G401.6 (cell line): ENCODE measurements around the gene IQCH.

ENCODE experiments used
- FAIRE-seq: peaks from 2 replicates; lab custom pipeline; 2012; peaks lifted over from hg19 to GRCh38; lab: Jason Lieb, UNC

IQCH gene

GRCh38 chr15:67505675-67506572 is 251.3 kb downstream of the IQCH start:
- peak; percentile 50 for FAIRE-seq

- no peak for FAIRE-seq
Measured at GRCh38 chr15:67506775-67507747, 252.5 kb downstream of the IQCH start.

- peak; percentile 86 for FAIRE-seq
Measured at GRCh38 chr15:67508407-67508806, 253.8 kb downstream of the IQCH start.

GRCh38 chr15:67509918-67510317 is 255.3 kb downstream of the IQCH start:
- no peak for FAIRE-seq

GRCh38 chr15:67510597-67511190 is 256.1 kb downstream of the IQCH start:
- no peak for FAIRE-seq

GRCh38 chr15:67511606-67512005 is 257.0 kb downstream of the IQCH start:
- peak; percentile 96 for FAIRE-seq

GRCh38 chr15:67512140-67512539 is 257.6 kb downstream of the IQCH start:
- no peak for FAIRE-seq

- FAIRE-seq, result peak; percentile 97
Measured at GRCh38 chr15:67512933-67513714, 258.5 kb downstream of the IQCH start.

- no peak for FAIRE-seq
Measured at GRCh38 chr15:67515090-67515489, 260.5 kb downstream of the IQCH start.

- no peak for FAIRE-seq
Measured at GRCh38 chr15:67515557-67515956, 261.0 kb downstream of the IQCH start.

- peak; percentile 39 for FAIRE-seq
Measured at GRCh38 chr15:67520321-67521028, 265.9 kb downstream of the IQCH start.

GRCh38 chr15:67521029-67521782 is 266.6 kb downstream of the IQCH start, which contains the start of gene C15orf61:
C15orf61 (plus strand) TSS chr15:67521131; CDS start chr15:67521249, 118 bp downstream.
- FAIRE-seq, result no peak

- FAIRE-seq, result no peak
Measured at GRCh38 chr15:67521783-67522568, 267.4 kb downstream of the IQCH start.

GRCh38 chr15:67523330-67523729 is 268.7 kb downstream of the IQCH start:
- FAIRE-seq, result peak; percentile 96

- no peak for FAIRE-seq
Measured at GRCh38 chr15:67524235-67524634, 269.6 kb downstream of the IQCH start.

- peak; percentile 8 for FAIRE-seq
Measured at GRCh38 chr15:67528513-67528912, 273.9 kb downstream of the IQCH start.

- FAIRE-seq, result no peak
Measured at GRCh38 chr15:67531379-67531914, 276.9 kb downstream of the IQCH start.

GRCh38 chr15:67533873-67534272 is 279.3 kb downstream of the IQCH start:
- FAIRE-seq, result no peak

GRCh38 chr15:67534360-67534759 is 279.8 kb downstream of the IQCH start:
- FAIRE-seq, result no peak
